Measurements from ENCODE around the gene UBE2D4.
"Not testable (repeated sequence)": the region's sequence is repeated elsewhere in the genome, so short reads cannot be mapped to it uniquely, and the experiment has no call there.

The UBE2D4 gene

GRCh38 chr7:43956027-43956426, 29.8 kb downstream of the UBE2D4 start:
- no peak for TF ChIP-seq CTCF (IDR thresholded peaks at IDR 0.05; ENCODE audit: unreplicated experiment in 3 of 3)
- peaks cover 4% of the 10 kb centered on the region for H3K27me3 Mint-ChIP-seq (ENCODE audit: low read depth)
- no peak overlapping the region for H3K4me3 Mint-ChIP-seq
- H3K4me1 Mint-ChIP-seq = peaks cover 4% of the 10 kb centered on the region
- H3K27ac Mint-ChIP-seq = no peak overlapping the region
- H3K9me3 Mint-ChIP-seq = no peaks in the 10 kb centered on the region
- peaks cover 33% of the 10 kb centered on the region for H3K36me3 Mint-ChIP-seq (ENCODE audit: low read depth)

- no peak overlapping the region for H3K27ac Mint-ChIP-seq
- H3K27me3 Mint-ChIP-seq (ENCODE audit: low read depth) = no peaks in the 10 kb centered on the region
- H3K9me3 Mint-ChIP-seq = no peaks in the 10 kb centered on the region
- peaks cover 26% of the 10 kb centered on the region for H3K36me3 Mint-ChIP-seq (ENCODE audit: low read depth)
- H3K4me3 Mint-ChIP-seq = no peak overlapping the region
- H3K4me1 Mint-ChIP-seq = no peaks in the 10 kb centered on the region
- no peak for TF ChIP-seq CTCF (IDR thresholded peaks at IDR 0.05; ENCODE audit: unreplicated experiment in 3 of 3)
These were observed 34.7 kb downstream of the UBE2D4 start for GRCh38 chr7:43960933-43961332.

- H3K36me3 Mint-ChIP-seq (ENCODE audit: low read depth); H3K27me3 Mint-ChIP-seq (ENCODE audit: low read depth); H3K4me3 Mint-ChIP-seq; H3K9me3 Mint-ChIP-seq; H3K27ac Mint-ChIP-seq; H3K4me1 Mint-ChIP-seq: not testable (repeated sequence)
These were observed 40.2 kb downstream of the UBE2D4 start for GRCh38 chr7:43966392-43966791.

- H3K27ac Mint-ChIP-seq; H3K4me3 Mint-ChIP-seq; H3K27me3 Mint-ChIP-seq (ENCODE audit: low read depth); H3K36me3 Mint-ChIP-seq (ENCODE audit: low read depth); H3K4me1 Mint-ChIP-seq; H3K9me3 Mint-ChIP-seq: not testable (repeated sequence)
These were observed 42.2 kb downstream of the UBE2D4 start for GRCh38 chr7:43968172-43969040.

GRCh38 chr7:43969586-43969985, 43.4 kb downstream of the UBE2D4 start:
- H3K4me3 Mint-ChIP-seq; H3K4me1 Mint-ChIP-seq; H3K36me3 Mint-ChIP-seq (ENCODE audit: low read depth); H3K9me3 Mint-ChIP-seq; H3K27me3 Mint-ChIP-seq (ENCODE audit: low read depth); H3K27ac Mint-ChIP-seq: not testable (repeated sequence)

- not testable (repeated sequence) for H3K36me3 Mint-ChIP-seq (ENCODE audit: low read depth); H3K27me3 Mint-ChIP-seq (ENCODE audit: low read depth)
These were observed 44.5 kb downstream of the UBE2D4 start for GRCh38 chr7:43970698-43971097.

GRCh38 chr7:43974033-43974573, 47.9 kb downstream of the UBE2D4 start:
- H3K36me3 Mint-ChIP-seq (ENCODE audit: low read depth); H3K4me3 Mint-ChIP-seq; H3K27me3 Mint-ChIP-seq (ENCODE audit: low read depth); H3K9me3 Mint-ChIP-seq; H3K4me1 Mint-ChIP-seq; H3K27ac Mint-ChIP-seq: not testable (repeated sequence)

More at GRCh38 chr7:43970698-43971097, 44.5 kb downstream of the UBE2D4 start:
- H3K4me1 Mint-ChIP-seq, H3K27ac Mint-ChIP-seq, H3K4me3 Mint-ChIP-seq, H3K9me3 Mint-ChIP-seq: not testable (repeated sequence)

GRCh38 chr7:43974725-43975482, 48.7 kb downstream of the UBE2D4 start:
- not testable (repeated sequence) for H3K4me3 Mint-ChIP-seq; H3K4me1 Mint-ChIP-seq; H3K9me3 Mint-ChIP-seq; H3K27me3 Mint-ChIP-seq (ENCODE audit: low read depth); H3K36me3 Mint-ChIP-seq (ENCODE audit: low read depth); H3K27ac Mint-ChIP-seq

GRCh38 chr7:43977525-43977924, 51.3 kb downstream of the UBE2D4 start:
- Mint-ChIP-seq H3K4me1 (no peaks in the 10 kb centered on the region), H3K27ac (no peak overlapping the region), H3K4me3 (no peak overlapping the region), H3K9me3 (no peaks in the 10 kb centered on the region), H3K36me3 (ENCODE audit: low read depth) (no peaks in the 10 kb centered on the region), H3K27me3 (ENCODE audit: low read depth) (no peaks in the 10 kb centered on the region)
- no peak for TF ChIP-seq CTCF (IDR thresholded peaks at IDR 0.05; ENCODE audit: unreplicated experiment in 3 of 3)

- H3K27ac Mint-ChIP-seq; H3K4me3 Mint-ChIP-seq; H3K36me3 Mint-ChIP-seq (ENCODE audit: low read depth); H3K4me1 Mint-ChIP-seq; H3K27me3 Mint-ChIP-seq (ENCODE audit: low read depth); H3K9me3 Mint-ChIP-seq: not testable (repeated sequence)
These were observed 51.9 kb downstream of the UBE2D4 start for GRCh38 chr7:43978102-43978501.

GRCh38 chr7:43982848-43983247, 56.6 kb downstream of the UBE2D4 start:
- H3K36me3 Mint-ChIP-seq (ENCODE audit: low read depth); H3K9me3 Mint-ChIP-seq; H3K27me3 Mint-ChIP-seq (ENCODE audit: low read depth); H3K4me3 Mint-ChIP-seq; H3K27ac Mint-ChIP-seq; H3K4me1 Mint-ChIP-seq: not testable (repeated sequence)

- H3K27me3 Mint-ChIP-seq (ENCODE audit: low read depth) = not testable (repeated sequence)
These were observed 57.5 kb downstream of the UBE2D4 start for GRCh38 chr7:43983736-43984135.

More at GRCh38 chr7:43983736-43984135, 57.5 kb downstream of the UBE2D4 start:
- H3K9me3 Mint-ChIP-seq; H3K4me1 Mint-ChIP-seq; H3K36me3 Mint-ChIP-seq (ENCODE audit: low read depth); H3K27ac Mint-ChIP-seq; H3K4me3 Mint-ChIP-seq: not testable (repeated sequence)
